HG03432 (cell line): ENCODE data around the gene PAGR1.

Experiments used
- ATAC-seq: cut with Tn5 transposase; IDR thresholded peaks from one replicate; pipeline ENCODE4 v1.9.1; 2021; ENCODE audit warnings: mild to moderate bottlenecking, moderate library complexity; ENCODE audit not compliant: unreplicated experiment

PAGR1 gene

DNA sequence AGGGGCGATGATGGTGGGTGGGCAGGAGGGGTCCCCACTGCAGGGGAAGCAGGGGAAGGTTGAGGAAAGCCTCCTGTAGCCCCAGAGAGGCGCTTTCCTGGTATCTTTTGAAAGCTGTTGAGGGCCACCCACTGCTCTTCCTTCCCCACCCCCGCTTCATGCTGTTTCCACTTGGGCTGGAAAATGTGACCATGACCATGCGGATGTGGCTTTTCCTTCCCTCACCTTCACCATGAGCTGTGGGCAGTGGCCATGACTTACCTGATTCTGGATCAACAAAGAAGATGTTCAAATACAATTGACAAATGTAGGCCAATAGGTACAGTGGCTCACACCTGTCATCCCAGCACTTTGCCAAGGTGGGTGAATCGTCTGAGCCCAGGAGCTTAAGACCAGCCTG, 18.1 kb downstream of the PAGR1 start:
- no peak for ATAC-seq

DNA sequence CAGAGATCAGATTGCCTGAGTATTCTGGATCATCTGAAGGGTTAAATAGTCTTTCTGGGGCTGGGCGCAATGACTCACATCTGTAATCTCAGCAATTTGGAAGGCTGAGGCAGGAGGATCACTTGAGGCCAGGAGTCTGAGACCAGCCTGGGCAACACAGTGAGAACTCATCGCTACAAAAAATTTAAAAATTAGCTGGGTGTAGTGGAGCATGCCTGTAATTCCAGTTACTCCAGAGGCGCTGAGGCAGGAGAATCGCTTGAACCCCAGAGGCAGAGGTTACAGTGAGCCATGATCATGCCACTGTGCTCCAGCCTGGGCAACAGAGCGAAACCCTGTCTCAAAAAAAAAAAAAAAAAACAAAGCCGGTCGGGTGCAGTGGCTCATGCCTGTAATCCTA, 20.0 kb downstream of the PAGR1 start:
- no peak for ATAC-seq

DNA sequence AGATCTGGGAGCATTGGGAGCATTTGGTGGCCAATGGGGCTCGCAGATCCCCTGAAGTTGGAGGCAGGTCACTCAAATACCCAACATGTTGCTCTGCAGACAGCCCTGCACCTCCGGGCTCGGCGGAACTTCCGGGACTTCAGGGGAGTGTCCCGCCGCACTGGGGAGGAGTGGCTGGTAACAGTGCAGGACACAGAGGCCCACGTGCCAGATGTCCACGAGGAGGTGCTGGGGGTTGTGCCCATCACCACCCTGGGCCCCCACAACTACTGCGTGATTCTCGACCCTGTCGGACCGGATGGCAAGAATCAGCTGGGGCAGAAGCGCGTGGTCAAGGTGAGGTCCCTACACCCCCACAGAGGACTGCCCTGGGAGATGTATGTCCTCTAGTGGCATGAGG, 20.7 kb downstream of the PAGR1 start:
- ATAC-seq = no peak

DNA sequence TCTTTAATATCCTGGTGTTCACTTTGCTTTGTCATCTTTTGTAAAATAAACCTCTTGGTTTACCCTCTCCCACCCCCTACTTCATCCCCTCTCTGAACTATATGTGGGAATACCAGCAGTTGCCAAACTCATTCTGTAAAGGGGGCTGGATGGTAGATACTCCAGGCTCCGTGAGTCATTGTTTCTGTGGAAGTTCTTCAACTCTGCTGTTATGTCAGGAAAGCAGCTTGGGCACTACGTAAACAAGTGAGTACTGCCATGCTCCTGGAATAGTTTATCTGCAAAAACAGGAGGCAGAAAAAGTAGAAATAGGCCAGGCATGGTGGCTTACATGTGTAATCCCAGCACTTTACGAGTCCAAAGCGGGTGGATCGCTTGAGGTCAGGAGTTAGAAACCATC, 21.9 kb downstream of the PAGR1 start:
- ATAC-seq = no peak

DNA sequence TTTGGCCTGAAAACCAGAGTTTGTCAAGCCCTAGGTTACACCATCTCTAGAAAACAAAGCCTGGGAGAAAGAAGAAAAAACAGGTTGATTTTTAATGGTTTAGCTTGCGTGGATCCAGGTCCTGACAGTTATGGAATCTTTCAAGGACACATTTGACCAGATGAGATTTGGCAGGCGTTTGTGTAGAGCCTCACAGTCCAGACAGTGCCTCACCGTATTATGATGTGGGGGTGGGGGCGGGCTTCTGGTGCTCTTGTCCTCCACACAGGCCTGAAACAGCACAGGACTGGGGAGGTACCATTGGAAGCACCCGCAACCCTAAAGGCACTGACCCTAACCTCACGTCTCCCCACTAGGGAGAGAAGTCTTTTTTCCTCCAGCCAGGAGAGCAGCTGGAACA, 23.9 kb downstream of the PAGR1 start:
- ATAC-seq = no peak

DNA sequence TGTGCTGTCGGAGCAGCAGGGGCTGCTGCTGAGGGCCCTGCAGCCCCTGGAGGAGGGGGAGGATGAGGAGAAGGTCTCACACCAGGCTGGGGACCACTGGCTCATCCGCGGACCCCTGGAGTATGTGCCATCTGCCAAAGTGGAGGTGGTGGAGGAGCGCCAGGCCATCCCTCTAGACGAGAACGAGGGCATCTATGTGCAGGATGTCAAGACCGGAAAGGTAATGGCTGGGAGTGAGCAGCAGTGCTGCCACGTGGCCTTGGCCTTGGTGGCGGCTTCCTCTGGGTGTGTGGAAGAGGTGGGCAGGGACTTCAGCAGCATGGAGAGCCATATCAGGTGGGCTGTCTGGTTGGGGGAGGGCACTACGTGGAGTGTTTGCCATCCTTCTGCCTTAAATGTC, 24.3 kb downstream of the PAGR1 start:
- ATAC-seq = no peak

DNA sequence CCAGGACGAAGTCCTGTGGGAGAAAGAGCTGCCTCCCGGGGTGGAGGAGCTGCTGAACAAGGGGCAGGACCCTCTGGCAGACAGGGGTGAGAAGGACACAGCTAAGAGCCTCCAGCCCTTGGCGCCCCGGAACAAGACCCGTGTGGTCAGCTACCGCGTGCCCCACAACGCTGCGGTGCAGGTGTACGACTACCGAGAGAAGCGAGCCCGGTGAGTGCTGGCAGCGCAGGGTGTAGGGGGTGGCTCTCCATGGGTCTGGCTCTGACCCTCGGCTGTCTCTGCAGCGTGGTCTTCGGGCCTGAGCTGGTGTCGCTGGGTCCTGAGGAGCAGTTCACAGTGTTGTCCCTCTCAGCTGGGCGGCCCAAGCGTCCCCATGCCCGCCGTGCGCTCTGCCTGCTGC, 25.7 kb downstream of the PAGR1 start:
- no peak for ATAC-seq

DNA sequence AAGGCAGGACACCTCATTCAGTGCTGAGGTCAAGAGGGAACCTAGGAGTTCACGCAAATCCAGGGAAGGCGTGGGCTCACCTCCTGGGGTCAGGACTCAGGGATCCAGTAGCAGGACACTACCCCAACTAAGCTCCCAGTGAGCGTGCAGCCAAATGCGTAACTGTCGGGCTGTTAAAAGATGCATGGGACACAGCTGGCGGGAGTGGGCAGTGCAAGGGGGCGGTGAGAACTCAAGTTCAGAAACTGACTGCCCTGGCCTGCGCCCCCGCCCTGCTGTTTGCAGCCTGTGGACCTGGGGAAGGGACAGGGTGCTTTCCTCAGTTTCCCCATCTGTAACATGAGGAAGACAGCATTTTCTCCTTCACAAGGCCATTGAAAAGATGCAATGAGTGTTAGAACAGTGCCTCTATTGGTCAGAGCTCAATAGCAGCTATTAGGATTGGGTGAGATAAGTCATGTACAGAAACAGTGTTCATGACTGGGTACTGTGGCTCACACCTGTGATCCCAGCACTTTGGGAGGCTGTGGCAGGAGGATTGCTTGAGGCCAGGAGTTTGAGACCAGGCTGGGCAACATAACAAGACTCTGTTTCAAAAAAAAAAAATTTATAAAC, 26.9 kb downstream of the PAGR1 start:
- no peak for ATAC-seq

DNA sequence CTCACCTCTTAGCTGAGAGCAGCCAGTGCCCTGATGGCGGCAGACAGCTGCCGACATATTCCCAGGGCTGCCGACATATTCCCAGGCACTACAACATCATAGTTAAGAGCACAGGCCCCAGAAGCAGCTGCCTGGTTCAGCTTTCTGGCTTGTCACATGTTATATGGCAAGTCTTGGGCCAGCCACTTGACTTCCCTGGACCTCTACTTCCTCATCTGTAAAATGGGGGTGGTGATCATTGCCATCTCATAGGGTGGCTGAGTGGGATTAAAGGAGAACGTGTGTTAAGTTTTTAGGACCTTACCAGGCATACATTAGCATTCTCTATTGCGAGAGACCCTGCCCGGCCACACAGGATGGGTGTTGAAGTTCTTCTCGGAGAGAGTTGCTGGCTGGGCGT, 28.0 kb downstream of the PAGR1 start:
- ATAC-seq = no peak

DNA sequence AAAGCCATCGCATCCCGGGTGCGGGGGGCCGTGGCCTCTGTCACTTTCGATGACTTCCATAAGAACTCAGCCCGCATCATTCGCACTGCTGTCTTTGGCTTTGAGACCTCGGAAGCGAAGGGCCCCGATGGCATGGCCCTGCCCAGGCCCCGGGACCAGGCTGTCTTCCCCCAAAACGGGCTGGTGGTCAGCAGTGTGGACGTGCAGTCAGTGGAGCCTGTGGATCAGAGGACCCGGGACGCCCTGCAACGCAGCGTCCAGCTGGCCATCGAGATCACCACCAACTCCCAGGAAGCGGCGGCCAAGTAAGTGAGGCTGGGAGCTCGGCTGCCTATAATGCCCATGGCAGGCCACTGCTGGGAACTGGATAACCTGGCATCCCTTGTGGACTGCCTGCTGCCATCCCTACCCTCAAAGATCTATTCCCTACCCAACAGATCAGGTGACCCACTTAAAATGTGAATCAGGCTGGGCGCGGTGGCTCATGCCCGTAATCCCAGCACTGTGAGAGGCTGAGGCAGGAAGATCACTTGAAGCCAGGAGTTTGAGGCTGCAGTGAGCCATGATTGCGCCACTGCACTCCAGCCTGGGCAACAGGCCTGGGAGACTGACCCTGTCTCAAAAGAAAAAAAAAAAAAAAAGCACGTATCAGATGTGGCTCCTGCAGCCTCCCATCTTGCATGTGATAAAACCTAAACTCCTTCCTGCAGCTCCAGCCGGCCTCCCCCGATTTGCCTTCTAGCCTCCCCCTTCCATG, 28.8 kb downstream of the PAGR1 start:
- no peak for ATAC-seq

DNA sequence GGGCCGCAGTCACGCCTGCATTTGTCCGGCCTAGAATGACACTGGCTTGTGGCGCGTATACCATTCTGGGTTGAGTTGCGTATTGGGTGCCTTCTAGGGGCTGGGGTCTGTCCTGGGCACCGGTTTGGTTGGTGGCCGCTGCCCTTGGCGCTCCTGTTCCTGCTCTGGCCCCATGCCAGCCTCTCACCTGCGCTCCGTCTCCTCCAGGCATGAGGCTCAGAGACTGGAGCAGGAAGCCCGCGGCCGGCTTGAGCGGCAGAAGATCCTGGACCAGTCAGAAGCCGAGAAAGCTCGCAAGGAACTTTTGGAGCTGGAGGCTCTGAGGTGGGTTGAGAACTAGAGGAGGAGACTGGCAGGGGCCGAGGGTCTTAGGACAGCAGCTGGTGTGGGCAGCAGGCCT, 29.7 kb downstream of the PAGR1 start:
- ATAC-seq = no peak

DNA sequence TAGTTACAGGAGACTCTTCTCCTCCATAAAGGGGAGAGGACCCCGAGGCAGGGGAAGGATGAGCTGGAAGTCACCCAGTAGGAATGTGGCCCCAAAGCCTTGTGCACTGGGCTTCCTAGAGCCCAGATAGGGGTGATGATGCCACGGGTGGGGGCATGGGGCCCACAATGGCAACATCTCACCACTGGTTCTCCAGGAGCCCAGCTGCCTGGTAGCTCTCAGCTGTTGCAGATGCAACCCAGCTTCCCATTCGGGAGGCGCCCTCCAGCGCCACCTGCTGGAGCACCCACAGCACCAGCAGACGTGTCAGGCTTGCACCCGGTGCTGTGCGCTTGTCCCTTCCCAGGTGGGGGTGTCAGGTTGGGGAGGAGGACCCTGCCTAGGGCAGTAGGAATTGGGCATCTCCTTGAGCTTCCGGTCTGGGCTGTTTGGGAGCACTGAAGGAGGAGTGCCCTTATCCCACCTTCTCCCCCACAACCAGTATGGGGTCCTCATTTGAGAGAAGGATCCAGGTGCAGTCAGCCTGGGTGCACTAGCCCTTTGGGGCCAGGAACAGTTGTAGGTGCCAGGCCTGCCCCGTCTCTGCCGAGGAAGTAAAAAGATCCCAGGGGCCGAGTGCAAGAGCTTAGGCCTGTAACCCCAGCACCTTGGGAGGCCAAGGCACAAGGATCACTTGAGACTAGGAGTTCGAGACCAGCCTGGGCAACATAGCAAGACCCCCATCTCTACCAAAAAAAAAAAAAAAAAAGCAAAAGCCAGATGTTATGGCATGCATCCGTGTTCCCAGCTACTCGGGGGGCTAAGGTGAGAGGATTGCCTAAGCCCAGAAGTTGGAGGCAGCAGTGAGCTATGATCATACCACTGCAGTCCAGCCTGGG, 32.7 kb downstream of the PAGR1 start:
- ATAC-seq = no peak

DNA sequence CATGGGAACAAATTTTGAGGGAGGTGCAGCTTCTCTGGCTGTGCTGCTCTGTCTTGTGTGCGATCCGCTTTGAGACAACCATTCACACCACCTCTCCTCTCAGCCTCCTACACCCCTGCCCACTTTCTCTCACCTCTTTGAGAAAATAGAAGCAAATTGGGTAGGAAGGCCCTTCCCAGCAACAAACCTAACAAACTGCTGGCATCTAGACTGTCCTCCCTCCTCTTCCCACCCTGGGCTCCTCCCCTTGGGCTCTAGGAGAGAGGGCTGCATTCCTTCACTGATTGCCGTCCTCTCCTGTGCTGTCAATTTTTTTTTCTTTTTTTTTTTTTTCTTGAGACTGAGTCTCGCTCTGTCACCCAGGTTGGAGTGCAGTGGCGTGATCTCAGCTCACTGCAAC, 33.6 kb downstream of the PAGR1 start:
- no peak for ATAC-seq

DNA sequence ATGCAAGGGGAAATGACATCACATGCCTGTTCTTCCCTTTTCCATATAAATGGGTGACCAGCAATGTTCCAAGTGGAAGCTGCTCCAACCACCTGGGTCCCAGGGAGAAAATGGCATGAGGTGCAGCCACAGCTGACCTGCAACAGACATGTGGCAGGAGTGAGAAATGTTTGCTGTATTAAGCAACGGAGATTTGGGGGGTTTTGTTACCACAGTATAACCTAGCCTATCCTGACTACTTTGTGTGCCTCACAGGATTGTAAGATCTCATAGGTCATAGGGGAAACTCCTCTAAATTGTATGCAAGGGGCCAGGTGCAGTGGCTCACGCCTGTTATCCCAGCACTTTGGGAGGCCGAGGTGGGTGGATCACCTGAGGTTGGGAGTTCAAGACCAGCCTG, 35.0 kb downstream of the PAGR1 start:
- ATAC-seq = no peak

DNA sequence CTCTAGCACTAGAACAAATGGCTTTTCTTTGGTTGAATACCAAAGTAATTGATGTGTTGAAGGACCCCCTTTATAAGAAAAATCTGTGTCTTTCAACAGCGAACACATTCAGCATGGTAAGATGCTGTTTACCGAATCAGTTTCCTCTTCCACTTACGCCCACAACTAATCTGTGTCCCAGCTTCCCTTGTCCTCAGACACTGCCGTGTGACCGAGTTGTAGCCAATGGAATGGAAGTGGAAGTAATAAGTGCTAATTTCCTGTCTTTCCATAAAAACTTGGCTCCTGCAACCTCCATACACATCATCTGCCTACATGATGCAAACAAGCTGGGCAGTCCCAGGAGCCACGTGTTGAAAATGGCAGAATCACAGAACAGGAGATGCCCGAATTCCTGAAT, 36.7 kb downstream of the PAGR1 start:
- ATAC-seq = no peak

DNA sequence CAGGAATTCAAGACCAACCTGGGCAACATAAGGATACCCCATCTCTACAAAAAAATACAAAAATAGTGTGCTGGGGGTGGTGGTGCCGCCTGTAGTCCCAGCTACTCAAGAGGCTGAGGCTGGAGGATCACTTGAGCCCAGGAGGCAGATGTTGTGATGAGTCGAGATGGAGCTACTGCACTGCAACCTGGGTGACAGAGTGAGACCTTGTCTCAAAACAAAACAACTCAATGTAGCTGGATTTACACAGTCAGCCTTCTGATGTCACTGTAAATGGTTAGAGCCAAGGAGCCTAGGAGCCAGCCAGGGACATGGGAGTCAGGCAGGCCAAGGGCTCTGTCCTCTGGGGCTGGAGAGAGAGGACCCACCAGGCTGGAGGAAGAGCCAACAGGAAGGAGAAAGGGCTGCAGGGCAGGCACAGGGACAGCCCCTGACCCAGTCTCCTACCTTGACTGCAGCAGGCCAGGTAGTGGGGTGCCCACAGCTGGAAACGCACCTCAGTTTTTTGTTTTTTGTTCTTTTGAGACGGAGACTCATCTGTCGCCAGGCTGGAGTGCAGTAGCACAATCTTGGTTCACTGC, 38.7 kb downstream of the PAGR1 start:
- no peak for ATAC-seq

DNA sequence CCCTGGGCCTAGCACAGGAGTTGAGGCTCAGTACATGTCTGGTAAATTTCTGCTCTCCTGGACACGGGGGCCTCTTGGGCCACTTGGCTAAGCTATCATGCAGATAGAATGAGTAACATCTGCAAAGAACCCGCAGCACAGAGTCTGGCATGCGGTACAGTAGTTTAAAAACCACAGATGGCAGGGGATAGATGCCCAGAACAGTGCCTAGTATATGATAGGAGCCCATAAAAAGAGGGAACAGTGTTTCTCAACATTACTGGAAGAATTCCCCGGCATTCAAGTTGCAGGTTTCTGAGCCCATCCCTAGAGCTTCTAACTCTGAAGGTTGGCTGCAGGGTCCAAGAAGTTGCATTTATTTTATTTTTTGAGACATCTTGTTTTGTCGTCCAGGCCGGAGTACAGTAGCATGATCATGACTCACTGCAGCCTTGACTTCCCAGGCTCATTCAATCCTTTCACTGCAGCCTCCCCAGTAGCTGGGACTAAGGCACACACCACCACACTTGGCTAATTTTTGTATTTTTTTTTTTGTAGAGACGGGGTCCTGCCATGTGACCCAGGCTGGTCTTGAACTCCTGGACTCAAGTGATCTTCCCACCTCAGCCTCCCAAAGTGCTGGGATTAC, 41.3 kb downstream of the PAGR1 start:
- no peak for ATAC-seq

DNA sequence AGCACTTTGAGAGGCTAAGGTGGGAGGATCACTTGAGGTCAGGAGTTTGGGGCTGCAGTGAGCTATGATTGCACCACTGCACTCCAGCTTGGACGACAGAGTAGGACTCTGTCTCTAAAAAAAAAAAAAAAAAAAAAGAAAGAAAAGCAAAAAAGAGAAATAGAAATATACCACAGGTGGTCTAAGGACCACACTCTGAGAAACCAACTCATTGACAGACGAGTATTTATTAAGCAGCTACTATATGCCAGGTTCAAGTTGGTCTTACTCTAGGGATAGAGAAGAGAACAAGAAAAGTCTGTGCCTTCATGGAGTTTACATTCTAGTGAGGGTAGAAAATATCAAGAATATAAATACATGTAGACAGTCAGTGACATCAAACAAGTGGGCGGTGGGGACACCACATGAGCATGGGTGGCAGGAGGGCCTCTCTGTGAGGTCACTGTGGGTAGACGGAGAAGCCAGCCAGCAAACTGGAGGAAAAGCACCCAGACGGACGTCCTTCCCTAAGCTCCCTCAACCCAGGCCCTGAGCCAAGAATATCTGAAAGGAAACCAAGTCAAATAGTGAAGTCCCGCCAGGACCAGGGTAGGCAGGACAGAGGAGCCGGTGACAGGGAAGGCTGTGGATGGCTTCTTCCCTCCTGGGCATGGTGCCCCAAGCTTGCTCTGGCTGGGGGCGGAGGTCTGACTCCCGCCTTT, 42.3 kb downstream of the PAGR1 start:
- no peak for ATAC-seq

DNA sequence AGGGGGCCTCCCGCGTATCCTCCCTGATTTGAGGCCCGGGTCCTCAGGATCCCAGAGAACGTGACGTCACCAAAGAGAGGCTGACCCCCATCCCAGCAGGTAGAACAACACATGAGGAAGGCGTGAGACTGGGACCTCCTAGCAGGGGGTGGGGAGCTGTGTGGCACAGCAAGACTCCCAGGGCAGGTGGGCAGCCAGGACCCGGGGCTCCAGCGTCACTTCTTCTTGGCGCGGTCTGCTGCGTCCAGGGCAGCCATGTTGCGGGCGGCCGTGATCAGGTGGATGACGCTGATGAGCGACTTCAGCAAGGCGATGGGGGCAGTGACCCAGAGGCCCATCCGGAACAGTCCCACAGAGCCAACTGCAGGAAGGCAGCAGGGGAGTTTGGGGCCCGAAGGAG, 43.0 kb downstream of the PAGR1 start:
- no peak for ATAC-seq

DNA sequence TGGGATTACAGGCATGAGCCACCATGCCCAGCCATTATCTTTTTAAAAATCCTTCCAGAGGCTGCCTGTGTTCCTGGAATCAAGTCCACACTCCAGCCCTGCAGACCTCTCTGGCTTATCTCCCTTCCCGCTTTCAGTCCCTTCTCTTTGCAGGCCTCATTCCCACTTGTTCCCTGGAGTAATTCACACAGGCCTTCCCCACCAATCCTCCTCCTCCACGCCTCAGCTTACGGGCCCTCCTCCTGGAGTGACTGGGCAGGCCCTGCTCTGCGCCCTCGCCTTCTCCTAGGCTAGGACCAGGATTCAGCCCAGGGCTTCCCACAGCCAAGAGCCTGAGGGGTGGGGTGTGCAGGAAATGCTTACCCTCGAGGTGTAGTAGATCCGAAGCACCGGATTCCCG, 44.3 kb downstream of the PAGR1 start:
- ATAC-seq = no peak
